Posterior vena cava (tissue), 2 donors: ENCODE data around the gene EFL1. TPM values are rescaled to one million over a fixed set of nuclear protein-coding genes. Genes with fewer than 3 reads are reported as not detected.
"Not testable (repeated sequence)": the region's sequence is repeated elsewhere in the genome, so short reads cannot be mapped to it uniquely, and the experiment has no call there.

Experiments used
- DNase-seq: peaks from one replicate; pipeline ENCODE4 v3.0.0-alpha.2; 2020; ENCODE audit warnings: low spot score
- intact Hi-C, 2 donors: fragments of 100-400 bp; cut with DNase I; formaldehyde crosslinking; loops; one replicate each; pipeline versions ENCODE4 v1.14.1 to v1.14.2; 2022 to 2023
- total RNA-seq, 2 donors: library from RNA; stranded (reverse); fragmentation: NEBNext Ultra II Directional; extraction: Animal tissue kit (Norgen Biotek cat#: 25700); gene quantifications; one replicate each; pipeline ENCODE4 v1.2.1, GENCODE V29; 2021
- donor health status: DM: yes; HTN: yes; CAD: no.
- donor health status: DM: yes; HTN: yes; CAD: no.

Gene EFL1
- total RNA-seq, 2 donors from 2014 or later = 9.1 to 17.4 TPM

DNA sequence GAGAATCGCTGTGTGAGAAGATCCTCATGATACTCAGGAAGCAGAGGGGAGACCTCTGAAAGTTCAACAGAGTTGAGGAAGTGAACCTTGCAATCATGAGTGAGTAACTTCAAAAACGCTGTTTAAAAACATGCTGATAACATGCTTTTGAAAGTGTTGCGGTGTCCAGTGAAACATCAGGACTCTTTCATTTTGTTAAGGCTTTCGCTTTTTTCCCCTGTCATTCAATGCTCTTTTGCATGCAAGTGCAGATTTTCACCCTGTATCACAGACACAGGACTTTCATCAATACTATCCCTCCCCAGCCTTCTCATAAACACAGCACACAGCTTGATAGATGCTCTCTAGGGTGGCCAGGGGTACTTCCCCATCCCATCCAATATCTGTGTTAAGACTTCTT lies 23.9 kb upstream of the EFL1 start:
- DNase-seq, intact Hi-C loops: not testable (repeated sequence)

DNA sequence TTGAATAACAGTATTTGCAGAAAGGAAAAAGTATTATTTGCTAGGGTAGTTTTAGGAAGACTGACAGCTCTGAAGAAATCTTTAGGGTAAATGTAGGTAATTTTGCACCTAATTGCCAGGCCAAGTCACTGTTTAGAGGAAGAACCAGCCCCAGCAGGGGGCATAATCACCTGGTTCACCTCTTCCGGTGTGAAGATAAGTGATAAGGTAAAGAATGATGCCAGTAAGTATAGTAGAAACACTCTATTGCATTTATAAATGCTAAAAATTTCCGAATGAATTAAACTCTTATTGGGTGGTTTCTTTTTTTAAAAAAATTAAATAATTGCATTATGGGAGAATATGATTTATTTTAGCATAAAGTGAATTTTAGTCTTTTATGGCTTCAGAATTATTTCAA lies 21.8 kb upstream of the EFL1 start:
- intact Hi-C loops, DNase-seq: not testable (repeated sequence)

DNA sequence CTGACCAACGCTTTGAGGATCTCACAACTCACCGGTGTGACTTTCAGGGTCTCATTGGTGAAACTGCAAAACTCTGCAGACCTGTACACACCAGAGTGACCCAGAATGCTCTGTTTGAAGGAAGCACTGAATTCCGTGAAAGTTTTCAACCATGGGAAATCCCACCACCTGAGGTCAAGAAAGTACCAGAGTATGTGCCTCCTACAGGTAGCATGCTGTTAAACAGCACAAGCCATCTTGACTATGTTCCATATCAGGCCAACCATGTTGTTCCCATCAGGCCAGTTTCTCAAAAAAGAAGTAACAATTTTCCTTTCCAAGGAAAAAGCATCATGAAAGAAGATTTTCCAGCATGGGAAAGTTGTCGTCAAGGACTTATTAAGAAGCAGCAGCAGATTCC lies 19.9 kb upstream of the EFL1 start:
- intact Hi-C loops, DNase-seq: not testable (repeated sequence)

DNA sequence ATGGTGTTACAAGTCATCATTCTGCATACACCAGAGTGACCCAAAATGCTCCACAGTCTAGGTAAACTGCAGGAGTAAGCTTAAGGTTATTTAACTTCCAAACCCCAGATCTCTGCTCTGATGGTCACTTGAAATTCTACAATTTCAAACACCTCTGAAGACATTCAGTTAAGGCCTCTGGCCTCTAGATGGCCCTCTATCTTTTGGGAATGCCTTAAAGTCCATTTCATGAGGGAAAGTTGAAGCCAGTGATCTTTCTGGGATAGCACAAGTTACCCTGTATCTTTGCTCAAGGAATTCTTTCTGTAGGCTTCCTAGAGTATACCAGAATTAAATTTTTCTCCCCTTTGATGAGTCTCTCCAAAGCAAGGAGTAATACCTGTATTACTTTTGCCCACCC lies 18.7 kb upstream of the EFL1 start:
- intact Hi-C loops, DNase-seq: not testable (repeated sequence)

DNA sequence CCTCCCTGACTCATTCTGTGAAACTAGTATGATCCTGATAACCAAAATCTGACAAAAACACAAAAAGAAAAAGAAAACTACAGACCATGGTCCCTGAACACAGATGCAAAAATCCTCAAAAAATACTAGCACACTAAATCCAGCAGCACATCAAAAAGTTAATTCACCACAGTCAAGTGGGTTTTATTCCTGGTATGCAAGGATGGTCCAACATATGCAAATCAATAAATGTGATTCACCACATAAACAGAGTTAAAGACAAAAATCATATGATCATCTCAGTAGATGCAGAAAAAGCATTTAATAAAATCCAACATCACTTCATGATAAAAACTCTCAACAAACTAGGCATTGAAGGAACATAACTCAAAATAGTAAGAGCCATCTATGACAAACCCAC lies 12.9 kb upstream of the EFL1 start:
- no peak for DNase-seq
- intact Hi-C loops = no loop called here

DNA sequence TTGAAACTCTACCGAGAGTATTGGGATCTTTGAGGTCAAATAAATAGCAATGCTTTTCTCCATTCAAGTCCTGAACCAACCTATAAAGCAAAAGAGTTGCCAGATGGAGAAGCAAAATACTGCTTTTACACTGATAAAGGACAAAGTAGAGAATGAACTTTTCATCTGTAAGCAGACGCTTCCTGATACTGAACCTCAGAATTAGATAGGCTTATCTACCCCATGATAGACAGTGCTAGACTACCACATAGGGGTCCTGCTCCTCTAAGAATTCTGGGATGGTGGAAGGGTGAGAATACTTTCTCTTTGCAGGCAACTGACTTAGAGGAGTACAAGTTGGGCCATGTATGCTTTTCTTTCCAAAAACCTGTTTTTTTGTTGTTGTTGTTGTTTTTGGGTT lies 9.6 kb upstream of the EFL1 start:
- no peak for DNase-seq
- intact Hi-C loops = no loop called here

DNA sequence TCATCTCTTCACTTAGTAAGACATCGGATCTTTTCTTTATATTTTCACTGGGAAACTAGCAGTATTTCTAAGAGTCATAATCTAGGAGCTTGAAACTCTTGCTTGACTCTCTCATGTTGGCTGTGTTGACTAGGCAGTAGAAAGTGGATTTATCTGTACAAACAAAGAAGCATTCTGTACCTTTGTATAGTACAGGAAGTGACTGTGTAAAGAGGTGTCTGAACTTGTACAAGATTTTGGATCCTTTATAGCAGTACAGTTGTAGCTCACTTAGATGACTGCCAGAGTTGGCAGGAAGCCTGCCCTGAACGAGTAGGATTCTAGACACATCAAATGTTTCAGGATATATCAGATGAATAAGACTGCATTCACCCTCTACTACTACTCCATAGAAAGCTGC lies 5.9 kb upstream of the EFL1 start:
- intact Hi-C loops = not testable (repeated sequence)

DNA sequence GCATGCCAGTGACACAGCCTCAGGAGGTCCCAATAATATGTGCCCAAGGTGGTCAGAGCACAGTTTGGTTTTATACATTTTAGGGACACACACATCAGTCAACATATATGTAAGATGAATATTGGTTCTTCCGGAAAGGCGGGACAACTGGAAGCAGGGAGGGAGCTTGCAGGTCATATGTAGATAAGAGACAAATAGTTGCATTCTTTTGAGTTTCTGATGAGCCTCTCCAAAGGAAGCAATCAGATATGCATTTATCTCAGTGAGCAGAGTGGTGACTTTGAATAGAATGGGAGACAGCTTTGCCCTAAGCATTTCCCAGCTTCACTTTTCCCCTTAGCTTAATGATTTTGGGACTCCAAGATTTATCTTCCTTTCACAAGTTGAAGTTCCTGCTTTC lies 4.6 kb upstream of the EFL1 start:
- intact Hi-C loops, DNase-seq: not testable (repeated sequence)

More for the DNA sequence above, 5.9 kb upstream of the EFL1 start:
- not testable (repeated sequence) for DNase-seq

DNA sequence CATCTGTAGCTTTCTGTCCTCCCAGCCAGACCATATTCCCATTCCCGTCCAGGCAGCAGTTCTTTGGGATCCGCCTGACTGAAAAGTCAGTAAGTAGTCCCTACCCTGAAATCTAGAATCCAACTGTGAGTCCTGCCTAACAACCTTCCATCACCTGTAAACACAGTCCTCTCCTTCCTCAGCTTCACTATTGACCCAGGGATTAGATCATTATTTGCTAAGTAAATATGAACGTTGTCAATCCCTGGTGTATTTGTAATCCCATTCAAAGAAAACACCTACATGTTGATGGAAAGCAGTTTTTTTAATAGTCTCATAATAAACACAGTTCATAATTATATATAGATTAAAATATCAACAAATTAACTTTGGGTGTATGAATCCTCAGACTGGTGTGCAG lies 816 bp upstream of the EFL1 start:
- intact Hi-C loops = no loop called here
- DNase-seq = no peak

DNA sequence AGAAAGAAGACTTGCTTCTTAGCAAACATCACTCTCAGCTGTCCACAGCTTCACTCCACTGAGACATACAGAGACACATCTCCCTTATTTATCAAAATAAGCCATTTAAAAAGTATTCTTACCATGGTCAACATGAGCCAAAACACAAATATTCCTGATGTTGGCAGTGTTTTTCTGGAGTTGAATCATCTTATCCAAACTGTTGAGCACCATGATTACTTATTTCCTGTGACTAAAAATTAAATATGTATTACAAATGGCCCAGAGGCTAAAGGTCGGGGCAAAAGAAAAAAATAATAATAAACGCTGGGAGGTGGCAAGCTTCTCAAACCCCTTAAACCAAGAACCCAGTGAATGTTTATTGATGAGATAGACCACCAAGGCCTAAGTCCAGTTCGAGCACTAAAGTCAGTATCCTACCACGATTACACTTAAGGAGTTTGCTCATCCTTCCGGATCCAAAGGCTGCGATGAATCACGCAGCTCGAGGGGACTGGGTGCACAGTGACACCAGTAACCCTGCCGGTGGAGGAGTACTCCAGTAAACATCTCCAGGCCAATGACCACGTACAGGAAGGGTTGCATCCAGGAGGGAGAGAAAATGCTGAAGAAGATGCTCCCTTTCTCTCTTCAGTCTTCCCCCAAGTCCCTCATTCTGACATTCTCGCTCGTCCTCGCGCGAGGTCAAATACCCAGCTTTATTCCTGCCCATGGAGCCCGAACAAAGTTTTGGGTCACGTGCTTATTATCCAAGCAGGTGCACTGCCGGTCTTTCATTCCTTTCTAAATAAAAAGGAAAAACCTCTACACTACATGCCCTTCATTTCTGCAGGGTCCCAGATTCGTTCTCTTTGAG lies 740 bp downstream of the EFL1 start:
- DNase-seq, intact Hi-C loops: not testable (repeated sequence)

DNA sequence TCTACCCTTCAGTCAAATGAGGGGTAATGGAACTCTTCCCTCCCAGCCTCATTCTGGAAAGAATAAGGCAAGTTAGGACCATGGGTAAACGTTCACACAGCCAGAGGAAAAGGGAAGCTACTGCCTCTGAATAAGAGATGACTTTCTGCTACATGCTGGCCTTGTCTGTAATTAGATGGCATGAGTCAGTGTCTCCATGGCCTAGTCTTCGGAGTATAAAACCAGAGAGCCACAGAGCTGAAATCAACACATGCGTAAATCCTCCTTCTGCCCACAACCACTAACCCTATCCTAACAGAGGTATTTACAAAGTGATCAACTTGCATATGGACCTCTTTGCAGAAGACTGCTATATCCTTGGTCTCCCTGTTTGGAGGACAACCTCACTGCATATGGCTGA lies 14.3 kb downstream of the EFL1 start:
- intact Hi-C loops, DNase-seq: not testable (repeated sequence)

DNA sequence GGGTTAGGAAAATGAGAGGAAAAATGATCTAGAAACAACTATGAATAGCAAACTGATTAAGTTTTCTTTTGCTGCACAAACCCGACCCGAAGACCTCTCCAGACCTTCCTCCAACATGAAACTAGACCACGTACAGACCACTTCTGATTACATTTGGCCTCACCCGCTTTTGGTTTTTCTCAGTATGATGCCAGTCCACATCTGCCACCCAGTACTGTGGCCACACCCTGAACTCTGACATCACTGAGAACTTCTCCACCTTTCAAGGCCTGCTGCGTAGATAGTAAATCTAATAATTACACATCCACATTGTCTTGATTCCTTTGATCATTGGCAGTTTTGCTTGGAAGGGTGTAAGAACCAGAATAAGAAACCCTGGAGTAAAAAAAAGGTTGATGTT lies 16.6 kb downstream of the EFL1 start:
- intact Hi-C loops, DNase-seq: not testable (repeated sequence)

DNA sequence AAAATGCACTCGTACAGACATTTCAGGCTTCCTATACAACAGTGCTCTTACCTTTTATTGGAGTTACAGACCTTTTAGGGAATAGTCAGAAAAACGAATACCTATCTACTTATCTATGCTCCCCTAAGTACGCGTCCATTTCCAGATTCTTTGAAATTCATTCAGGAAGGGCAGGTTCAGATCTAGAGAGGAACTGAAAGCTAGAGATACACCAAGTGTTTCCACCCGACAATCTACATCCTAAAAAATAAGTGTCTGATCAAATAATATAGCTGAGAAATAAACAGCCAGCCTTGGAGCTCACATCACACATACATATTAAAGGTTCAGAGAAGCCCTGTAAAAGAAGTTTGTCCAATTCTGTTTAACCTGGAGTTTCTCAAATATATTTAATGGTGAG lies 18.9 kb downstream of the EFL1 start:
- intact Hi-C loops, DNase-seq: not testable (repeated sequence)

DNA sequence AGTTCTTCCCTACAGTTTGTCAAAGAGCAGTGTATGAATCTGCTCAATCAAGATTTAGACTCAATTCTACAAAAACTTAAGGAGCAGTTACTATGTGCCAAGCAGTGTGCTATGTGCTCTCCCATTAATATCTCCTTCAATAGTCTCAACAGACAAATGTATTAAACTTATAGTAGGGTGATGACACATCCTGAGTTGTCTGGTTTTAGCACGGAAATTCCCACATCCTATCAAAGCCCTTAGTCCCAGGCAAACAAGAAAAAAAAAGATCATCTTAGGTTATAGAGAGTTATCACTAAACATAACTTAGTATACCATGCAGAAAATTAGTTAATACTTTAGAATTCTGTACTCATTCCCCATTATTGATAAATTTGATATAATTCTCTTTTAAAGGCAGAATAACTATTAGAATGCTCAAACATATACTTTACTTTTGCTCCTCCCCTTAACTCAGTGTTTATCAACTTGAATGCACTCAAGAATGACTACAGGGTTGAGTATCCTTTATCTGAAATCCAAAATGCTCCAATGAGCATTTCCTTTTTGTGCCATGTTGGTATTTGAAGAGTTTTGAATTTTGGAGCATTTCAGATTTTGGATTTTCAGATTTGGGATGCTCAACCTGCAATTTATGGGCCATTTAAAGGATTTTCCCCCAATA lies 20.6 kb downstream of the EFL1 start:
- intact Hi-C loops, DNase-seq: not testable (repeated sequence)

DNA sequence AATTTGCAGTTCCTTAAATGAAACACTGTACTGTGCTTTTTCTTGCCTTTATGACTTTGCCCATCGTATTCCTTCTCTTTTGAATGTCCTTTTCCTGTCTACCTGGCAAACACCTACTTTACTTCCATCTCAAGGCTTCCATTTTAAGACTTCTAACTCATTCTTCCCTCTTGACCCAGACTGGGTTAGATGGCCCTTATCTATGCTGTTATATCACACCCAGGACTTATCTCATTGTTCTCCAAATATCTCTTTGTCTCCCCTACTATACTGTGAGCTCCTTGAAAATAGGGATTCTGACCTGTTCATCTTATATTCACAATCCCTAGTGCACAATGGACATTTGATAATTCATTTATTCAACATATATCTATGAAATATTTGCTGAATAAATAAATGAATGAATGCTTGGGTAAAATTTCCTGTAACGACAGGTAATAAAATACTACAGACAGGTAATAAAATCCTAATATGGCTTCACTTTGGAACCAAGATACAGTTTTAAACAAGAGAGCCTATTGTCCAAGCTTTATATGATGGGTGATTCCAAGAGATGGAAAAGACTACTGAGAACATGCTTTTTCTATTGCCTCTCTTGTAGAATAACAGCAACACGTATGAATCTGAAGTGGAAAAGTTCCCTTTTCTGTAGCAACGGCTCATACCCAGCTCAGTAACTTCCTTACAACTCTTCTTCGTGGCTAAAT lies 22.7 kb downstream of the EFL1 start:
- no peak for DNase-seq
- intact Hi-C loops = no loop called here

DNA sequence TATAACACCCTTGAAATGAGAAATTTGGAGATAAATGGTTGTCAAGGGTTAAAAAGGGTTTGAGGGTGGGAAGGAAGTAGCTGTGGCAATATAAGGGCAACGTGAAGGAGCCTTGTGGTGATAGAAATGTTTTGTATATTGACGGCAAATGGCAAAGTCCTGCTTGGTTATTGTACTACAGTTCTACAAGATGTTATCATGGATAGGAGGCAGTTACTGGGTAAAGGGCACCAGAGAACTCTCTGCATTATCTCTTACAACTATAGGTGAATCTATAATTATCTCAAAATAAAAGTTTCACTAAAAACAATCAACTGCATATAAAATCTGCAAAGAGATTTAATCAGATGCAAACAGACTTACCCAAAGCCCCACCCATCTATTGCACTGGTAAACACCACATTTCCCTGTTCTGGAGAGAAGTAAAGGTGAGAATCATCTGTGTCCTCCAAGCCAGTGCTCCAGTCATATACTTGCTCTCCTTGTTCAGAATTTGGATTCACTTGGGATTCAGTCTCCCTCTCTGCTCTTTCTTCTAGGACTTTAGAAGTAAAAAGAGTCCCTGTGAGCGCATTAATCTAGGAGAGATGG lies 24.5 kb downstream of the EFL1 start:
- intact Hi-C loops, DNase-seq: not testable (repeated sequence)

DNA sequence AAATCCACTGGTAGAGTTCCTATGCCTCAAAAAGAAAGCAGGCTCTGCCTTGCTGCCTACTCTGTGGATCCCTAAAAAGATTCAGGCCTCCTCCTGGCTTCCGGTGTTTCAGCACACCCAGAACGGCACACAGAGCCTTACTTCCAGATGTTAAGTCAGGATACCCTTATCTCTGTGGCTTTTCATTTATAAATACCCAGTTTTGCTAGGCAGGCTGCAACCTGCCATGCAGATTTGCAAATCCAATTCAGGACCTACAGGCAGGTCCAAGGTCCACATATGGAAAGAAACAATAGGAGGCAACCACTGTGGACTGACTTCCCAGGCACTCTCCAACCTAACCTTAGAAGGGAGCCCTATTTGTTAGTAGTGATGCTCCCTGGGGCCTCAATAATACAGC lies 30.7 kb downstream of the EFL1 start:
- DNase-seq = no peak
- intact Hi-C loops = no loop called here

DNA sequence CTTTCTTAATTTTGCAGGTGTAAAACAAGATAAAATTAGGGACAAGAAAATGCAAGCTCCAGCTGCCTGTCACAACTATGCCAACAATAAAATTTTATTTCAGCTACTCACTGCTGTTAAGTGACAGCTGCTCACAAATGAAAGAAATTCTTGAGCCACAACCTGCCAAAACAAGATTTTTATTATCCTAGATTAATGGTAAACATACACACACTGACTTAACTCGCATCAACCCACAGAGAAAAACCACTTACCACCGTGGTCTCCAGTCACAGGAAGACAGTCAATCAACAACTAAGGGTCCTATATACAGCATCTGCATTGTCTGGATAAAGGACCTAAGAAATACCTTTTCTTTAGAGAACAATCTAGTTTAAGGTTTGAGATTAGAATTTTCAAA lies 31.3 kb downstream of the EFL1 start:
- no peak for DNase-seq
- intact Hi-C loops = no loop called here

DNA sequence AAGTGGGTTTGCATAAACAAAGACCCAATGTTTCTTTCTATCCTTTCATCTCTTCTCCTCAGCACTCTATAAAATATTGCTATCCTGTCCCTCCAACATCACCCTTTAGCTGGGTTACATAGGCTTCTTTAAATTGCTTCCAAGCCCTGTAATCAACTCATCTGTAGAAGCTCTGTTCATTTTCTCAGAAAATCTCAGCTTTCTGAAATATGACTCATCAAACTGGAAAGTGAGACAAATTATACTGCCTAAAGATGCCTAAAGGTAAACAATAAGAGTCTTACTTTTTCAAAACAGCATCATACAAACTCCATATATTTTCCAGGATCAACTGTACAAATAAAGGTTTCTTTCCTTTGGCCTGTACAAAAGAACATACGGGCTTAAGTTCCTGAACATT lies 33.8 kb downstream of the EFL1 start:
- DNase-seq = no peak
- intact Hi-C loops = no loop called here

DNA sequence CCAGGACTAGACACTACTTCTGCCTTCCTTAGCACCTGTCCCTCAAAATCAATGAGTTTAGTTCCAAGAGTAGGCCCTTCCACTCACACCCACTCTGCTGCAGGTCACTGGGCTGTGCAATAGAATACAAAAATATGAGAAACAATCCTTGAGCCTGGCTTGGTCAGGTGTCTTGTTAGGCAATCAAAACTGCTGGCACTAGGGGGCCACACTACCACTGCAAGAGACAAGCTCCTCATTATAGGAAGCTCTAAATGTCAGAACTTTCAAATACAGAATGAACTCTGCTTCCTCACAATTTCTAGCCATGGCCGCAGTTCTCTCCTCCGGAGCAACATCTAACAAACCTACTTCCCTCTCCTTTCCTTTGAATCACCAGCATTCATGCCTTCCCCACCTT lies 41.0 kb downstream of the EFL1 start:
- intact Hi-C loops, DNase-seq: not testable (repeated sequence)
